HEK293 (cell line): ENCODE data around the gene RER1.

Source experiments
- CTCF ChIA-PET: fragments of 350-600 bp; formaldehyde crosslinking; extraction: SDS; loops from one replicate; lab custom pipeline; 2021; ENCODE audit warnings: antibody characterized with exemption; lab: Yijun Ruan, JAX
- POLR2A ChIA-PET: fragments of 300-600 bp; formaldehyde crosslinking; extraction: SDS; loops from one replicate; lab custom pipeline; 2020; ENCODE audit warnings: antibody characterized with exemption, inconsistent platforms; lab: Yijun Ruan, JAX
- H3K27ac ChIP-seq: fragments of 200-500 bp; sonication (Bioruptor generic); 2 replicates; pipeline ENCODE4 v1.5.1; 2014; ENCODE audit warnings: low read depth, low read length, control low read depth, inconsistent platforms; ENCODE audit errors: extremely low read depth
- H3K36me3 ChIP-seq, 2 experiments: fragments of 200-500 bp in 1 of 2; sonication (Bioruptor generic) in 1 of 2; 1 replicate in 1 of 2; 2 replicates in 1 of 2; pipeline ENCODE4 v1.5.1; 2014 to 2017; ENCODE audit warnings: inconsistent platforms in 2 of 2, low read length in 2 of 2; ENCODE audit not compliant: control insufficient read depth in 2 of 2, insufficient read depth in 1 of 2
- H3K4me1 ChIP-seq: fragments of 200-500 bp; sonication (Bioruptor generic); 2 replicates; pipeline ENCODE4 v1.5.1; 2014; ENCODE audit warnings: mild to moderate bottlenecking, low read length, inconsistent platforms; ENCODE audit not compliant: control insufficient read depth, insufficient read depth
- H3K4me3 ChIP-seq: 2 replicates; pipeline ENCODE4 v1.5.1; 2011; ENCODE audit warnings: low read depth, mild to moderate bottlenecking, control low read depth, low read length, moderate library complexity
- H3K9me3 ChIP-seq: fragments of 200-500 bp; sonication (Bioruptor generic); 2 replicates; pipeline ENCODE4 v1.5.1; 2014; ENCODE audit warnings: low read depth, low read length, inconsistent platforms; ENCODE audit not compliant: control insufficient read depth, insufficient read depth
- GLIS1 ChIP-seq: fragments of 450-650 bp; formaldehyde crosslinking; IDR thresholded peaks from 2 replicates; pipeline ENCODE4 v1.5.1; 2016; ENCODE audit warnings: missing biosample characterization, missing genetic modification characterization
- KLF7 ChIP-seq: fragments of 450-650 bp; formaldehyde crosslinking; IDR thresholded peaks from 2 replicates; pipeline ENCODE4 v1.5.1; 2016; ENCODE audit warnings: missing biosample characterization, missing genetic modification characterization, borderline replicate concordance
- REPIN1 ChIP-seq: fragments of 450-650 bp; formaldehyde crosslinking; IDR thresholded peaks from 2 replicates; pipeline ENCODE4 v1.5.1; 2017; ENCODE audit warnings: missing biosample characterization, missing genetic modification characterization, low read depth
- SCRT1 ChIP-seq: fragments of 450-650 bp; formaldehyde crosslinking; IDR thresholded peaks from 2 replicates; pipeline ENCODE4 v1.5.1; 2016; ENCODE audit warnings: missing biosample characterization, missing genetic modification characterization, borderline replicate concordance
- SP3 ChIP-seq: fragments of 450-650 bp; formaldehyde crosslinking; IDR thresholded peaks from 2 replicates; pipeline ENCODE4 v1.5.1; 2016; ENCODE audit warnings: missing biosample characterization, missing genetic modification characterization
- ZBTB44 ChIP-seq: fragments of 450-650 bp; IDR thresholded peaks from 2 replicates; pipeline ENCODE4 v1.5.1; 2018; ENCODE audit warnings: missing biosample characterization, mild to moderate bottlenecking, missing genetic modification characterization
- ZNF138 ChIP-seq: fragments of 450-650 bp; formaldehyde crosslinking; IDR thresholded peaks from 2 replicates; pipeline ENCODE4 v1.5.1; 2016; ENCODE audit warnings: missing biosample characterization, missing genetic modification characterization, borderline replicate concordance
- ZNF174 ChIP-seq: fragments of 450-650 bp; formaldehyde crosslinking; IDR thresholded peaks from 2 replicates; pipeline ENCODE4 v1.5.0; 2017; ENCODE audit warnings: missing biosample characterization, mild to moderate bottlenecking, missing genetic modification characterization
- ZNF184 ChIP-seq: fragments of 450-650 bp; IDR thresholded peaks from 2 replicates; pipeline ENCODE4 v1.5.1; 2018; ENCODE audit warnings: missing biosample characterization, mild to moderate bottlenecking, missing genetic modification characterization
- ZNF266 ChIP-seq: fragments of 450-650 bp; formaldehyde crosslinking; IDR thresholded peaks from 2 replicates; pipeline ENCODE4 v1.5.1; 2016; ENCODE audit warnings: missing biosample characterization, missing genetic modification characterization, low read depth
- ZNF311 ChIP-seq: fragments of 450-650 bp; formaldehyde crosslinking; IDR thresholded peaks from 2 replicates; pipeline ENCODE4 v1.5.1; 2017; ENCODE audit warnings: missing biosample characterization, missing genetic modification characterization, borderline replicate concordance
- ZNF514 ChIP-seq: fragments of 450-650 bp; formaldehyde crosslinking; IDR thresholded peaks from 2 replicates; pipeline ENCODE4 v1.5.1; 2016; ENCODE audit warnings: missing biosample characterization, missing genetic modification characterization
- ZNF530 ChIP-seq: fragments of 450-650 bp; formaldehyde crosslinking; IDR thresholded peaks from 2 replicates; pipeline ENCODE4 v1.5.1; 2016; ENCODE audit warnings: low read depth, missing biosample characterization, missing genetic modification characterization
- ZNF548 ChIP-seq: fragments of 450-650 bp; formaldehyde crosslinking; IDR thresholded peaks from 2 replicates; pipeline ENCODE4 v1.5.1; 2016; ENCODE audit warnings: missing biosample characterization, missing genetic modification characterization
- ZNF596 ChIP-seq: fragments of 450-650 bp; IDR thresholded peaks from 2 replicates; pipeline ENCODE4 v1.5.0; 2018; ENCODE audit warnings: missing biosample characterization, mild to moderate bottlenecking, missing genetic modification characterization, moderate library complexity
- ZNF677 ChIP-seq: fragments of 450-650 bp; IDR thresholded peaks from 2 replicates; pipeline ENCODE4 v1.5.0; 2018; ENCODE audit warnings: missing biosample characterization, mild to moderate bottlenecking, missing genetic modification characterization, moderate library complexity
- ZNF692 ChIP-seq: fragments of 450-650 bp; formaldehyde crosslinking; IDR thresholded peaks from 2 replicates; pipeline ENCODE4 v1.5.1; 2016; ENCODE audit warnings: missing biosample characterization, missing genetic modification characterization
- ZNF707 ChIP-seq: fragments of 450-650 bp; formaldehyde crosslinking; IDR thresholded peaks from 2 replicates; pipeline ENCODE4 v1.5.1; 2016; ENCODE audit warnings: missing biosample characterization, missing genetic modification characterization
- TF ChIP-seq, protein P1 (sequence below): fragments of 450-650 bp; formaldehyde crosslinking; IDR thresholded peaks from 2 replicates; pipeline ENCODE4 v1.5.1; 2016; ENCODE audit warnings: missing biosample characterization, missing genetic modification characterization, borderline replicate concordance
- TF ChIP-seq, protein P2 (sequence below): fragments of 450-650 bp; formaldehyde crosslinking; conservative IDR thresholded peaks from 2 replicates; pipeline ENCODE4 v1.5.1; 2016; ENCODE audit warnings: low read depth, missing biosample characterization, missing genetic modification characterization

Gene RER1

GRCh38 chr1:2412773-2413494, 21.3 kb downstream of the RER1 start:
- H3K9me3 ChIP-seq, result no peaks in the 10 kb centered on the region
- peak overlapping the region; percentile 59 for H3K4me3 ChIP-seq
- H3K36me3 ChIP-seq, result peaks cover 0 to 25% of the 10 kb centered on the region in 2 experiments; a peak in 1 of 3 replicates
- ChIA-PET POLR2A (interaction anchor here (1.1 to 1.4 kb wide), 2 partner anchors 134 to 218 kb away, joined by 4 to 6 read pairs; partner anchors contain the start of gene FAAP20), CTCF (interaction anchor here (1.4 kb wide), 1 partner anchor 135 kb away, joined by 4 read pairs; no protein-coding TSS in a partner anchor)
- H3K4me1 ChIP-seq, result no peaks in the 10 kb centered on the region
- H3K27ac ChIP-seq, result peak overlapping the region; percentile 32; the same call in 1 of the 2 replicates
- TF ChIP-seq REPIN1 (tag by site-specific recombination) (0 out of 2 replicates have a peak, but pooled peaks have one; percentile 35), ZNF548 (tag by site-specific recombination) (no peak), ZNF692 (tag by site-specific recombination) (peak; percentile 69), SCRT1 (tag by site-specific recombination) (no peak), GLIS1 (tag by site-specific recombination) (peak; percentile 7; the same call in 1 of the 2 replicates), KLF7 (0 out of 2 replicates have a peak, but pooled peaks have one; percentile 54), SP3 (tag by site-specific recombination) (no peak), ZNF184 (tag by site-specific recombination) (no peak), ZBTB44 (no peak), ZNF677 (tag by site-specific recombination) (peak; percentile 4; the same call in 1 of the 2 replicates), ZNF530 (tag by site-specific recombination) (no peak), ZNF174 (no peak), ZNF138 (no peak), ZNF311 (tag by site-specific recombination) (no peak), ZNF266 (tag by site-specific recombination) (no peak), ZNF707 (tag by site-specific recombination) (no peak), ZNF596 (tag by site-specific recombination) (no peak), ZNF514 (no peak)
- TF ChIP-seq, protein P1, sequence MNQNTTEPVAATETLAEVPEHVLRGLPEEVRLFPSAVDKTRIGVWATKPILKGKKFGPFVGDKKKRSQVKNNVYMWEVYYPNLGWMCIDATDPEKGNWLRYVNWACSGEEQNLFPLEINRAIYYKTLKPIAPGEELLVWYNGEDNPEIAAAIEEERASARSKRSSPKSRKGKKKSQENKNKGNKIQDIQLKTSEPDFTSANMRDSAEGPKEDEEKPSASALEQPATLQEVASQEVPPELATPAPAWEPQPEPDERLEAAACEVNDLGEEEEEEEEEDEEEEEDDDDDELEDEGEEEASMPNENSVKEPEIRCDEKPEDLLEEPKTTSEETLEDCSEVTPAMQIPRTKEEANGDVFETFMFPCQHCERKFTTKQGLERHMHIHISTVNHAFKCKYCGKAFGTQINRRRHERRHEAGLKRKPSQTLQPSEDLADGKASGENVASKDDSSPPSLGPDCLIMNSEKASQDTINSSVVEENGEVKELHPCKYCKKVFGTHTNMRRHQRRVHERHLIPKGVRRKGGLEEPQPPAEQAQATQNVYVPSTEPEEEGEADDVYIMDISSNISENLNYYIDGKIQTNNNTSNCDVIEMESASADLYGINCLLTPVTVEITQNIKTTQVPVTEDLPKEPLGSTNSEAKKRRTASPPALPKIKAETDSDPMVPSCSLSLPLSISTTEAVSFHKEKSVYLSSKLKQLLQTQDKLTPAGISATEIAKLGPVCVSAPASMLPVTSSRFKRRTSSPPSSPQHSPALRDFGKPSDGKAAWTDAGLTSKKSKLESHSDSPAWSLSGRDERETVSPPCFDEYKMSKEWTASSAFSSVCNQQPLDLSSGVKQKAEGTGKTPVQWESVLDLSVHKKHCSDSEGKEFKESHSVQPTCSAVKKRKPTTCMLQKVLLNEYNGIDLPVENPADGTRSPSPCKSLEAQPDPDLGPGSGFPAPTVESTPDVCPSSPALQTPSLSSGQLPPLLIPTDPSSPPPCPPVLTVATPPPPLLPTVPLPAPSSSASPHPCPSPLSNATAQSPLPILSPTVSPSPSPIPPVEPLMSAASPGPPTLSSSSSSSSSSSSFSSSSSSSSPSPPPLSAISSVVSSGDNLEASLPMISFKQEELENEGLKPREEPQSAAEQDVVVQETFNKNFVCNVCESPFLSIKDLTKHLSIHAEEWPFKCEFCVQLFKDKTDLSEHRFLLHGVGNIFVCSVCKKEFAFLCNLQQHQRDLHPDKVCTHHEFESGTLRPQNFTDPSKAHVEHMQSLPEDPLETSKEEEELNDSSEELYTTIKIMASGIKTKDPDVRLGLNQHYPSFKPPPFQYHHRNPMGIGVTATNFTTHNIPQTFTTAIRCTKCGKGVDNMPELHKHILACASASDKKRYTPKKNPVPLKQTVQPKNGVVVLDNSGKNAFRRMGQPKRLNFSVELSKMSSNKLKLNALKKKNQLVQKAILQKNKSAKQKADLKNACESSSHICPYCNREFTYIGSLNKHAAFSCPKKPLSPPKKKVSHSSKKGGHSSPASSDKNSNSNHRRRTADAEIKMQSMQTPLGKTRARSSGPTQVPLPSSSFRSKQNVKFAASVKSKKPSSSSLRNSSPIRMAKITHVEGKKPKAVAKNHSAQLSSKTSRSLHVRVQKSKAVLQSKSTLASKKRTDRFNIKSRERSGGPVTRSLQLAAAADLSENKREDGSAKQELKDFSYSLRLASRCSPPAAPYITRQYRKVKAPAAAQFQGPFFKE (tag by site-specific recombination), result no peak
- TF ChIP-seq, protein P2, sequence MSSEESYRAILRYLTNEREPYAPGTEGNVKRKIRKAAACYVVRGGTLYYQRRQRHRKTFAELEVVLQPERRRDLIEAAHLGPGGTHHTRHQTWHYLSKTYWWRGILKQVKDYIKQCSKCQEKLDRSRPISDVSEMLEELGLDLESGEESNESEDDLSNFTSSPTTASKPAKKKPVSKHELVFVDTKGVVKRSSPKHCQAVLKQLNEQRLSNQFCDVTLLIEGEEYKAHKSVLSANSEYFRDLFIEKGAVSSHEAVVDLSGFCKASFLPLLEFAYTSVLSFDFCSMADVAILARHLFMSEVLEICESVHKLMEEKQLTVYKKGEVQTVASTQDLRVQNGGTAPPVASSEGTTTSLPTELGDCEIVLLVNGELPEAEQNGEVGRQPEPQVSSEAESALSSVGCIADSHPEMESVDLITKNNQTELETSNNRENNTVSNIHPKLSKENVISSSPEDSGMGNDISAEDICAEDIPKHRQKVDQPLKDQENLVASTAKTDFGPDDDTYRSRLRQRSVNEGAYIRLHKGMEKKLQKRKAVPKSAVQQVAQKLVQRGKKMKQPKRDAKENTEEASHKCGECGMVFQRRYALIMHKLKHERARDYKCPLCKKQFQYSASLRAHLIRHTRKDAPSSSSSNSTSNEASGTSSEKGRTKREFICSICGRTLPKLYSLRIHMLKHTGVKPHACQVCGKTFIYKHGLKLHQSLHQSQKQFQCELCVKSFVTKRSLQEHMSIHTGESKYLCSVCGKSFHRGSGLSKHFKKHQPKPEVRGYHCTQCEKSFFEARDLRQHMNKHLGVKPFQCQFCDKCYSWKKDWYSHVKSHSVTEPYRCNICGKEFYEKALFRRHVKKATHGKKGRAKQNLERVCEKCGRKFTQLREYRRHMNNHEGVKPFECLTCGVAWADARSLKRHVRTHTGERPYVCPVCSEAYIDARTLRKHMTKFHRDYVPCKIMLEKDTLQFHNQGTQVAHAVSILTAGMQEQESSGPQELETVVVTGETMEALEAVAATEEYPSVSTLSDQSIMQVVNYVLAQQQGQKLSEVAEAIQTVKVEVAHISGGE (tag by site-specific recombination), result peak; percentile 40; the same call in 1 of the 2 replicates
